Vagina (tissue), 2 donors: Measurements from ENCODE around the gene MAPRE2.

Experiments used
- POLR2A ChIP-seq, 2 donors: fragments of 450-650 bp; IDR thresholded peaks; one replicate each; pipeline ENCODE4 v1.6.1; 2017; ENCODE audit warnings: antibody characterized with exemption in 2 of 2, mild to moderate bottlenecking in 2 of 2, moderate library complexity in 2 of 2
- POLR2AphosphoS5 ChIP-seq, 2 donors: sonication (generic); formaldehyde crosslinking; IDR thresholded peaks; one replicate each; pipeline ENCODE4 v1.9.0; 2017; ENCODE audit warnings: antibody characterized with exemption in 2 of 2, mild to moderate bottlenecking in 2 of 2, low read depth in 1 of 2; ENCODE audit not compliant: insufficient read depth in 1 of 2
- TF ChIP-seq, protein P1 (sequence below), 3 experiments: fragments of 450-650 bp in 2 of 3; fragments of 200-600 bp in 1 of 3; sonication (generic) in 1 of 3; IDR thresholded peaks; one replicate each; pipeline ENCODE4 v1.5.1; 2017 to 2019; ENCODE audit warnings: antibody characterized with exemption in 3 of 3, mild to moderate bottlenecking in 2 of 3, moderate library complexity in 2 of 3

DNA sequence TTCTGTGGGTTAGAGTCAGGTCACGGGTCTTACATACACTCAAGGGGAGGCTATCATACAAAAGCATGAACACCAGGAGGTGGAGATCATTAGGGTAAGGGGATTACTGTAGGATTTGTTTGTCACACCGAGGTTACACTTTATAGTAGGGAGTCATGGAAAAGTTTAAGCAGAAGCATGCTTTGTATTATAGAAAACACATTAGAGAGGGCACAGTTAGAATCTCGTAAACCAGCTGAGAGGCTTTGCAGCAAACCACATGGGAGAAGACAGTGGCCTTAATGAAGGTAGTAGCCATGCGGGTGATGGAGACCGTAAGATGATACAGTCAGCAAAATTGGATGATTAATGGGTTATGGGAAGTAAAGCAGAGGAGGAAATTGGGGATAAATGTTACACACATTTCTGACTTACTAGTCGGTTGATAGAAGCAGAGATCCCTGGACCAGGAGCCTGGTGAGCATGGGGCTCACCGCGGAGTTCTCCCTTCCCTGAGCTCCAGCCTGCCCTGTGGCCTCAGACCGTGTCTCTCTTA, 75.6 kb downstream of the MAPRE2 start:
- TF ChIP-seq, protein P1, sequence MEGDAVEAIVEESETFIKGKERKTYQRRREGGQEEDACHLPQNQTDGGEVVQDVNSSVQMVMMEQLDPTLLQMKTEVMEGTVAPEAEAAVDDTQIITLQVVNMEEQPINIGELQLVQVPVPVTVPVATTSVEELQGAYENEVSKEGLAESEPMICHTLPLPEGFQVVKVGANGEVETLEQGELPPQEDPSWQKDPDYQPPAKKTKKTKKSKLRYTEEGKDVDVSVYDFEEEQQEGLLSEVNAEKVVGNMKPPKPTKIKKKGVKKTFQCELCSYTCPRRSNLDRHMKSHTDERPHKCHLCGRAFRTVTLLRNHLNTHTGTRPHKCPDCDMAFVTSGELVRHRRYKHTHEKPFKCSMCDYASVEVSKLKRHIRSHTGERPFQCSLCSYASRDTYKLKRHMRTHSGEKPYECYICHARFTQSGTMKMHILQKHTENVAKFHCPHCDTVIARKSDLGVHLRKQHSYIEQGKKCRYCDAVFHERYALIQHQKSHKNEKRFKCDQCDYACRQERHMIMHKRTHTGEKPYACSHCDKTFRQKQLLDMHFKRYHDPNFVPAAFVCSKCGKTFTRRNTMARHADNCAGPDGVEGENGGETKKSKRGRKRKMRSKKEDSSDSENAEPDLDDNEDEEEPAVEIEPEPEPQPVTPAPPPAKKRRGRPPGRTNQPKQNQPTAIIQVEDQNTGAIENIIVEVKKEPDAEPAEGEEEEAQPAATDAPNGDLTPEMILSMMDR (IDR thresholded peaks at IDR 0.05): no peak
- no peak for TF ChIP-seq POLR2A (IDR thresholded peaks at IDR 0.05)
- no peak for TF ChIP-seq POLR2AphosphoS5 (IDR thresholded peaks at IDR 0.05; ENCODE audit: insufficient read depth in 1 of 2, low read depth in 1 of 2)
